ENCODE data around the gene KCNQ1.

Gene KCNQ1

GRCh38 chr11:2804701-2805387 lies 360.0 kb downstream of the KCNQ1 start:
- TF ChIP-seq CTCF (IDR thresholded peaks at IDR 0.05; ENCODE audit: insufficient read depth, low read length, poor library complexity, severe bottlenecking) (no peak), EZH2phosphoT487 (conservative IDR thresholded peaks at IDR 0.05; ENCODE audit: low read length) (no peak)
- H3K79me2 ChIP-seq (ENCODE audit: insufficient read depth, low read length): no peaks in the 10 kb centered on the region
- no peaks in the 10 kb centered on the region for H3K9me2 ChIP-seq (replicated peaks; ENCODE audit: insufficient read depth, low read length)
- H3K27me3 ChIP-seq (ENCODE audit: low read length): no peaks in the 10 kb centered on the region; the same call in 1 of the 2 replicates
- H3K27ac ChIP-seq (ENCODE audit: low read depth, low read length): no peak overlapping the region
- H3K9ac ChIP-seq (ENCODE audit: low read length): no peak overlapping the region
- H3K4me3 ChIP-seq (ENCODE audit: insufficient read depth, low read length, poor library complexity, severe bottlenecking): no peak overlapping the region
- no peaks in the 10 kb centered on the region for H3F3A ChIP-seq (ENCODE audit: insufficient read depth)
- no peak overlapping the region for H3K4me2 ChIP-seq (ENCODE audit: low read depth, low read length, poor library complexity, severe bottlenecking)
- no peak overlapping the region for H2AFZ ChIP-seq (ENCODE audit: low read depth, low read length, severe bottlenecking)
- H4K20me1 ChIP-seq (ENCODE audit: low read depth, low read length): no peaks in the 10 kb centered on the region
- no peaks in the 10 kb centered on the region for H3K9me3 ChIP-seq (ENCODE audit: insufficient read depth, low read length)
- H3K36me3 ChIP-seq (ENCODE audit: low read length): no peaks in the 10 kb centered on the region

GRCh38 chr11:2805388-2806056 lies 360.7 kb downstream of the KCNQ1 start:
- TF ChIP-seq CTCF (IDR thresholded peaks at IDR 0.05; ENCODE audit: insufficient read depth, low read length, poor library complexity, severe bottlenecking) (no peak), EZH2phosphoT487 (conservative IDR thresholded peaks at IDR 0.05; ENCODE audit: low read length) (no peak)

GRCh38 chr11:2806351-2807024 lies 361.7 kb downstream of the KCNQ1 start:
- Histone ChIP-seq H3K27me3 (ENCODE audit: low read length) (no peaks in the 10 kb centered on the region; the same call in 1 of the 2 replicates), H3K9me3 (ENCODE audit: insufficient read depth, low read length) (no peaks in the 10 kb centered on the region)

More at GRCh38 chr11:2805388-2806056, 360.7 kb downstream of the KCNQ1 start:
- Histone ChIP-seq H3K9me3 (ENCODE audit: insufficient read depth, low read length) (no peaks in the 10 kb centered on the region), H2AFZ (ENCODE audit: low read depth, low read length, severe bottlenecking) (no peak overlapping the region), H3K27me3 (ENCODE audit: low read length) (no peaks in the 10 kb centered on the region; the same call in 1 of the 2 replicates), H3K79me2 (ENCODE audit: insufficient read depth, low read length) (no peaks in the 10 kb centered on the region), H3F3A (ENCODE audit: insufficient read depth) (no peaks in the 10 kb centered on the region), H3K27ac (ENCODE audit: low read depth, low read length) (no peak overlapping the region), H3K4me2 (ENCODE audit: low read depth, low read length, poor library complexity, severe bottlenecking) (no peak overlapping the region), H3K9me2 (replicated peaks; ENCODE audit: insufficient read depth, low read length) (no peaks in the 10 kb centered on the region), H4K20me1 (ENCODE audit: low read depth, low read length) (no peaks in the 10 kb centered on the region), H3K36me3 (ENCODE audit: low read length) (no peaks in the 10 kb centered on the region), H3K9ac (ENCODE audit: low read length) (no peak overlapping the region), H3K4me3 (ENCODE audit: insufficient read depth, low read length, poor library complexity, severe bottlenecking) (no peak overlapping the region)

More at GRCh38 chr11:2806351-2807024, 361.7 kb downstream of the KCNQ1 start:
- no peaks in the 10 kb centered on the region for H3K36me3 ChIP-seq (ENCODE audit: low read length)
- no peak overlapping the region for H3K27ac ChIP-seq (ENCODE audit: low read depth, low read length)
- TF ChIP-seq CTCF (IDR thresholded peaks at IDR 0.05; ENCODE audit: insufficient read depth, low read length, poor library complexity, severe bottlenecking) (no peak), EZH2phosphoT487 (conservative IDR thresholded peaks at IDR 0.05; ENCODE audit: low read length) (no peak)
- no peak overlapping the region for H3K4me3 ChIP-seq (ENCODE audit: insufficient read depth, low read length, poor library complexity, severe bottlenecking)
- H4K20me1 ChIP-seq (ENCODE audit: low read depth, low read length): no peaks in the 10 kb centered on the region
- no peak overlapping the region for H3K4me2 ChIP-seq (ENCODE audit: low read depth, low read length, poor library complexity, severe bottlenecking)
- no peak overlapping the region for H3K9ac ChIP-seq (ENCODE audit: low read length)
- no peaks in the 10 kb centered on the region for H3K9me2 ChIP-seq (replicated peaks; ENCODE audit: insufficient read depth, low read length)
- H3F3A ChIP-seq (ENCODE audit: insufficient read depth): no peaks in the 10 kb centered on the region
- H3K79me2 ChIP-seq (ENCODE audit: insufficient read depth, low read length): no peaks in the 10 kb centered on the region
- no peak overlapping the region for H2AFZ ChIP-seq (ENCODE audit: low read depth, low read length, severe bottlenecking)
